T-helper 2 cell (primary cell): ENCODE results near the gene CDH13.

Experiments
- DNase-seq, 5 experiments: peaks; one replicate each; pipeline versions ENCODE4 v3.0.0 to v3.0.0-alpha.2; 2012 to 2022

The CDH13 gene

DNA sequence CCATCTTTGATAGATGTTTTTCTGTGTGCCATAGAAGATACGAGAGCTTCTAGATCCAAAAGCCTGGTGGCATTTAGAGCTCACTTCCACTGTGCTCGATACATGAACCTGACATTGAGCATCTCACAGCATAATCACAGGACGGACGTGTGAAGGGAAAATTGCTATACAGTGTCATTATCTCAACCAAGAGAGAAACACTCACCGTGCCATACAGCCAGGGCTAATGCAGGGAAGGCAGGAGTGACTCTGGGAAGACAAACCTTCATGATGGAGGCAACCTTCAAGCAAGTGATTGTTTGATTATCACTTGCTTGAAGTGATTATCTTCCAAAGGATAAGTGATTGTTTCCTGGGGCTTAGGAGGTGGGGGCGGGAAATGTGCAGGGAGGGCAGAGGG lies 962.8 kb downstream of the CDH13 start:
- no peak for DNase-seq

DNA sequence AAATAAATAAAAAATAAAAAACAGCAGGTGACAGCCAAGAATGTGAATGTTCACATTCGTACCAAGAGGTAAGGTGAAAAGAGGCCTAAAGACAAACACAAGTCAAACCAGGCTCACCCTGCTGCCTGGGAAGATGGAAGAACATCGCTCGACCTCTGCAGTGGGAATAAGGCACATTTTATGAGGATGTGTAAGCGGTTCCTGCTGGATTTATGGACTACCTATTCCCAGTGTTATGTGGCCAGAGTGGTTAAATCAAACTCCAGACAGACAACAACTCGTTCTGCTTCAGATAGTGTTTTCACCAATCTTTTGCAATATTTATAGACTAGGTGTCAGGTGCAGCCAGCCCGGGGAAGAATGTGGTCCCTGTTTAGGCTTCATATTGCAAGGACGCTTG lies 966.0 kb downstream of the CDH13 start:
- no peak for DNase-seq

GRCh38 chr16:83599789-83600462 lies 973.2 kb downstream of the CDH13 start:
- DNase-seq, result no peak

GRCh38 chr16:83602761-83603722 lies 976.3 kb downstream of the CDH13 start:
- no peak for DNase-seq

DNA sequence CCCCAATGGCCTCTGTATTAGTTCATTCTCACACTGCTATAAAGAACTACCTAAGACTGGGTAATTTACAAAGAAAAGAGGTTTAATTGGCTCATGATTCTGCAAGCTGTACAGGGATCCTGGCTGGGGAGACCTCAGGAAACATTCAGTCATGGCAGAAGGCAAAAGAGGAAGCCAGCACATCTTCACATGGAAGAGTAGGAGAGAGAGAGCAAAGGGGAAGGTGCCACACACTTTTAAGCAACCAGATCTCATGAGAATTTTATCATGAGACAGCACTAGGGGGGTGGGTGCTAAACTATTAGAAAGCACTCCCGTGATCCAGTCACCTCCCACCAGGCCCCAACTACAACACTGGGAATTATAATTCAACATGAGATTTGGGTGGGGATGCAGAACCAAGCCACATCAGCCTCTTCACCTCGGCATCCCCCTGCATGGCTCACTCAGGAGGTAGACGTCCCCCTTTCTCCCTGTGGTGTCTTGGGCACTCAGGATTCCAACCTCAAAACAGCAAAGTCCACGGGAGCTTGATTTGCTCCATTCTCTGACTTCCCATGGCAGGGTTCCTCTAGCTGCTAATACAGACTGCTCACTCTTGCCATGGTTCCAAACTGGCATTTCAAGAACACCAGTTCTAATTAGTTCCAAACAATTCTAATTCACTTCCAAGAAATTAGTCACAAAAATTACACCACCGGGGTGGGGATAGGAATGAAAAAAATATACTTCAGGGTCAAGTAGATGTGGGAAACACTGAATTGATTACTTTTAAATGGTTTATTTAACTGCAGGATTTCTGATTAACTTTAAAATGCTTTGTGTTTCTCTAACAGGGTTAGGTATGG lies 977.2 kb downstream of the CDH13 start:
- DNase-seq, result no peak

- no peak for DNase-seq
Measured at GRCh38 chr16:83606486-83607030, 979.8 kb downstream of the CDH13 start.

GRCh38 chr16:83609178-83609577 lies 982.4 kb downstream of the CDH13 start:
- DNase-seq, result no peak

DNA sequence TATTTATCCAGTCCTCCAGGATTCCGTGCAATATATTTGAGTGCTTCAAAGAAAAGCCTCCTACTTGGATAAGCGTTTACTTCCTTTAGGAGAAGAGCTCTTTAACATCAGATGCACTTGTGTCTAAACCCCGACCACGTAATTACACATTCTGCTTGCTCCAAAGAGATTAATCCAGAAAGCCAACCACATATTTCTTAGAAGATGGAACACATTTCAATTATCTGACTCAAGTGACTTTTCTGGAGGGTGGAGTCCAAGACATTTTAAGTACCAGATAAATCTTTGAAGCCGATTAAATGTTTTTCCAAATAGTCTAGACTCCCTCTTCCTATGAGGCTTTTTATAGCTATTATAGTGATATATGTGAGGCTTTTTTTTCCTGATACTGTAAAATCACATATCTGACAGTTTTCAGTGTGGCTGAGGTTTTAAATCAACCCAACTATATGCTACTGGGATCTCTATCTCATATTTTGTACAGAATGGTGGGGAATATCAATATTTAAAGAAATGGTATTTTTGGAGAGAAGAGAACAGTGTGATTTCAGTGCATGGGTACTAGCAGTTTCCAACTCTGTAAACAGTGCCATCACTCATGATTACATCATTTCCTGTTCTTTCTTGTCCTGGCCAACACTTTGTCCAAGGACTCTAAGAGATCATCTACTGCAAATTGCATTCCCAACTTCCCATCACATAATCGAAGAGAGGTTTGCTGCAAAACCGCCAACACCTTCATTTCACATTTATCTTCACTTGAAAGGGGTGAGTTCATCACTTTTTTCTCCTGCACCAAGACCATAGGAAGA lies 988.6 kb downstream of the CDH13 start:
- no peak for DNase-seq

- no peak for DNase-seq
Measured at GRCh38 chr16:83615953-83616350, 989.2 kb downstream of the CDH13 start.

- no peak for DNase-seq
Measured at GRCh38 chr16:83619381-83620150, 992.8 kb downstream of the CDH13 start.

- no peak for DNase-seq
Measured at GRCh38 chr16:83622010-83622409, 995.2 kb downstream of the CDH13 start.

DNA sequence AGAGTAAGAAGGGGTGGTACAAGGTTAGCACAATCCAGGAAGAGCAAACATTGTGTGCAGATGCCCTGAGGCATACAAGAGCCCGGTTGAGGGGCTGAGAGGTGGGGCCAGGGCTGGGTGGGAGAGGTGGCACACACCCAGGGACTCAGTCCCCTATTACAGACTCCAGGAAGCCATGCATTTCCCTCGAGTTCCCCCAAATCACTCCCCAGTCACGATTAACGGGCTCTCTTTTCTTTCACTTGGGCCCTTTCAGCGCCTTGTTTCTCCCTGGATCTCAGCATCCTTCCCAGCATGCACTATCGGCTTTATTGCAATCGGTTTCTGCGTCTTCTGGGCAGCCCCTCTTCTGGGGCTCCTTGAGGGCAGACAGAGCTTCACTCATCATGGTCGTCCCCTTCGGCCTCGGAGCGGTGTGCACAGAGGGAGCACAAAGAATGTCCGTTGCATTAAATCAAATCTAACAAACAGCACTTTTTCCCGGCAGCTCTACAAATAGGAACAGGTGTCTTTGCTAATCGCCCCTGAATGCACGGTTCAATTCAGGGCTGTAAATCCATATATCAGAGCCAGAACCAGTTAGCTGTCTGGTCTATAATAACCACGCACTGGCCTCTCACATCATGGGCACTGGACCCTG lies 996.4 kb downstream of the CDH13 start:
- DNase-seq, result no peak

GRCh38 chr16:83623892-83624291 lies 997.1 kb downstream of the CDH13 start:
- DNase-seq, result no peak

DNA sequence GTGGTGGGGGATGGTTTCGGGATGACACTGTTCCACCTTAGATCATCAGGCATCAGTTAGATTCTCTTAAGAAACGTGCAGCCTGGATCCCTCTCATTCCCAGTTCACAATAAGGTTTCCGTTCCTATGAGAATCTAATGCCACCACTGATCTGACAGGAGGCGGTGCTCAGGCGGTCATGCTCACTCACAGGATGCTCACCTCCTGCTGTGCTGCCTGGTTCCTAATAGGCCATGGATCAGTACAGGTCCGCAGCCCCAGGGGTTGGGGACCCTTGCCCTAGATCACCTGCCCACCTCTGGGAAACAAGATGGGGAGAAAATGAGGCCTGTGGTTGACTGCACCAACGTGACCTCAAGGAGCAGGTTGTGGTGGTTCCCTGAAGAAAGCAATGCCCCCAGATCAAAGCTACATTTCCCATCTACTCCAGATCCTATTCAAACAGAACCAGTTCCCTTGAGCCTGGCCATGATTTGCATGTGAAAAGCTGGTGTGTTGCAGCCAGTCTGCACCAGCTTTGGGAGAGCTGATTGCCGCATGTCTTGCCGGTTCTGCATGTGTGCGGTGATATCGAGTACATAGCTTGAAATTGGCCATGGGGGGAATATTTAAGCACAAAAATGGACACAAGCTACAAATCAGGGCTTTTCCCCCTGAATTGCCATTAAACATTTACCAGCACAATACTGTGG lies 997.8 kb downstream of the CDH13 start:
- no peak for DNase-seq

DNA sequence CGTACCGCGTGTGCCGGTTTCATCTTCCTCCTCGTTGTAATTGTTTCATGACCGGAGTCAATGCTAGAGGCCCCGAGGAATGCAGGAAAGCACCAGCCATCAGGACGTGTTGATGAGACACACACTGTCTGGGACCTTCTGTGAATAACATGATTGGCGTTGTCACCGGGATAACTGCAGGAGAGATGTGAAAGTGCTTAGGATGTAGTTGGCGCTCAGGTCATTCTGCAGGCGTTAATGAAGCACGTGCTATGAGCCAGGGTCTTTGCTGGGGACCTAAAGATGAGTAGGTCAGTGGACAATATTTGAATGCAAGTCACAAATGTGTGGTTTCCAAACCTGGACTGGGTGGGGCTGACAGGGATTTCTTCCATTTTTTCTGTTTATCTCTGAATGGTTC lies 999.4 kb downstream of the CDH13 start:
- DNase-seq, result no peak

DNA sequence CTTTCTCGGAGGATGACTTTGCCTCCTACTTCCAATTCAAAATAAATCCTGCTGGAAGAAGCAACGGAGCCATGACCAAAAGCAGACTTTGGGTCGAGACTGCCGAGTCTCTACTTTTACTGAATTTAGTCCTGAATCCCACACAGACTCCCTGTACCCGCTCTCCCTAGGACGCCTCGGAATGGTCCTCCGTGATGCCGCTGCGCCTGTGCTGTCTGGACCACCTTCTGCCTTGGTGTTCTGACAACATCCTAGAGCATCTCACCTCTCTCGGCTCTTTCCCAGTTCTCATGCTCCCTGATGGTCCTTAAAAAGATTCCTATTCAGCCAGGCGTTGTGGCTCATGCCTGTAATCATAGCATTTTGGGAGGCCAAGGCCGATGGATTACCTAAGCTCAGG lies 999.9 kb downstream of the CDH13 start:
- DNase-seq, result no peak

DNA sequence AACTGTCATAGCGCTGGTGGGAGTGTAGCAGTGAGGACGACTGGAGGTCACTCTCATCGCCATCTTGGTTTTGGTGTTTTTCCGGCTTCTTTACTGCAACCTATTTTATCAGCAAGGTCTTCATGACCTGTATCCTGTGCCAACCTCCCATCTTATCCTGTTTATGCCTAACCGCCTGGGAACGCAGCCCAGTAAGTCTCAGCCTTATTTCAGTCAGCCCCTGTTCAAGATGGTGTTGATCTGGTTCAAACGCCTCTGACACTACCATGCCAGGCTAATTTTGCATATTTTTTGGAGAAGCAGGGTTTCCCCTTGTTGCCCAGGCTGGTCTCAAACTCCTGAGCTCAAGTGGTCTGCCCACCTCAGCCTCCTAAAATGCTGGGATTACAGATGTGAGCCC lies 1001.2 kb downstream of the CDH13 start:
- no peak for DNase-seq

- DNase-seq, result no peak
Measured at GRCh38 chr16:83629426-83629825, 1002.7 kb downstream of the CDH13 start.

DNA sequence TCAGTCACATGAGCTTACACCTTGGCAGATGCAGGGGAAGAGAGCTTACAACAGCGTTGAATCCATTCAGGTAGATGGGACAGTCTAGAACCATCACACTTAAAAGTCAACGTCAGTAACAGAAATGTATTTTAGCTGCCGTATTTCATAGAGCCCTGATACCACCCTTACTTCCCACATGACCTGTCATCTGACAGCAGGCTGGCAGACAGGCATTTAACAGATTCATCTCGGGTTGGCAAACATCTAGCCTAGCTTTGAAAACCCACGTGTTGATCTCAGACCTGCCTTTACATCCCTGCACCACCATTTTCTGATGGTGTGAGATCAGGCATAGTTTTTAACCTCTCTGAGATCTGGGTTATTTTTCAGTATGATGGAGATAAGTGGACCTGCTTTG lies 1003.1 kb downstream of the CDH13 start:
- no peak for DNase-seq

DNA sequence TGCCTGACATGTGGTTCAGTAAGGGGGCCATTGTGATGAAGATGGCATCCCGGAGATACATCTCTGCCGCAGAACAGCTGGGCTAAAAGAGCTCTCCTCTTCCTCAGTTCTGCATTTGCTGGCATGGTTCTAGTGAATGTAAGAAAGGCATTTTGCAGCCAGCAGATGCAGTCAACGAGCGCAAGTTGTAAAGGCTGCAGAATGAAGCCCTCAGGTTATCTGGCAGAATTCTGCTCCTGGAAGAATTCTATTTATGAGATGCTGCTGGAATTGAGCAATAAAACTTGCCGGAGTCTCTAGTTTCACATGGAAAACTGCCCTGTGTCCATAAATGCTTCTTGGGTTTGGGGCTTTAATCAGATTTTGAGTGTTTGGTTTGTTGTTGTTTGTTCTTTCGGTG lies 1004.2 kb downstream of the CDH13 start:
- no peak for DNase-seq
